Activated gamma-delta T cell (primary cell): Measurements from ENCODE around the gene KRT76.

Experiments
- DNase-seq: peaks from one replicate; lab custom pipeline; 2025; lab: John Stamatoyannopoulos, UW

Gene KRT76

DNA sequence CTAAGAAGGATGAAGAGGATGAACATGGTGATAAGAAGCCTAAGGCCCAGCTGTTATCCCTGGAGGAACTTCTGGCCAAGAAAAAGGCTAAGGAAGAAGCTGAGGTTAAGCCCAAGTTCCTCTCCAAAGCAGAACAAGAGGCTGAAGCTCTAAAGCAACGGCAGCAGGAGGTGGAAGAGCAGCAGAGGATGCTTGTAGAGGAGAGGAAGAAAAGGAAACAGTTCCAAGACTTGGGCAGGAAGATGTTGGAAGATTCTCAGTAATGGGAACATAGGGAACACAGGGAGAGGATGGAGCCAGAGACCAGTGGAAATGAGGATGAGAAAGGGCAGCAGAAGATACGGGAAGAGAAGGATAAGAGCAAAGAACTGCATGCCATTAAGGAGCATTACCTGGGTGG lies 46.4 kb downstream of the KRT76 start:
- no peak for DNase-seq

DNA sequence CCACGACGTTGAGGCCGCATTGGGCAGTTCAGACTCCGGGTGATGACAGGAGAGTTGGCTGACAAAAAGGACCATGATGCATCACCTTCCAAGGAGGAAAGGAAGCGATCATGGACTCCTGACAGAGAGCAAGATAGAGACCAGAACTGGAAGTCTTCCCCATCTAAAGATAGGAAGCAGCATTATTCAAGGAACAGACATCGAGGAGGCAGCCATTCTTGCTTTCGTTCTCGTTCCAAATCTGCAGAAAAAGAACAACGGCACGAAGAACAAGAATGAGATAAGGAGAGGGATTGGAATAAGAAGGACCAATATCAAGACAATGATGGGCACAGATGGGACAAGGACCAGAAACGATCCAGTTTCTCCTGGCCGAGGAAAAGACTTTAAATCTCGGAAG lies 46.8 kb downstream of the KRT76 start:
- no peak for DNase-seq

DNA sequence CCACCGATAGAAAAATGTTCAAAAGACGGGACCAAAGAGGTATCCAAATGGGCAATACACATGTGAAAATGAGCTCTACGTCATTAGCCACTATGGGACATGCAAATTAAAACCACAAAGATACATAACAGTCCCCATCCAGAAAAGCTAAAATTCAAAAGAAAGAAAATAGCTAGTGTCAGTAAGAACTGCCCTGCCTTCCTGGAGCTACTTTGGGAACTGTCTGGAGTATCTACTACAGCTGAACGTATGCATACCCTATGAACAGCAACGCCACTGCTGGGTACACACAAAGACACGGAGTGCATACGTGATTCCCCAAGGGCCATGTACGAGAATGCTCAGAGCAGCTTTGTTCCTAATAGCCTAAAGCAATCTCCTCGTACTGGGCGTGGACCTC lies 48.0 kb downstream of the KRT76 start:
- no peak for DNase-seq

DNA sequence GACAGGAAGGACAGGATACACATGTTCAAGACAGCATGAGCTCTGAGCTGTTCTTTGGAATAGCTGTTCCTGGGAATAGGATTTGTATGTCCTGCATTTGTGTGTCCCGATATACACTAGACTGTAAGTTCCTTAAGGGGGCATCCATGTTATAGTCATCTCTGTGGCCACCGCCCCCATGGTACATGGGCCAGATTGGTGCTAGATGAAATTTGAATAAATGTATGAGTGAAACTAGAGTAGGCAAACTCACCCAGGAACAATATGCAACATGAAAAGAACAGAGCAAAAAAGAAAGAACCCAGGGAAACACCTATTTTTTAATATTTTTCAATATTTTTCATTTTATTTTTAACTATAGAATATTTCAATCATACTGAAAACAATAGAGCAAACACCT lies 48.8 kb downstream of the KRT76 start:
- no peak for DNase-seq

DNA sequence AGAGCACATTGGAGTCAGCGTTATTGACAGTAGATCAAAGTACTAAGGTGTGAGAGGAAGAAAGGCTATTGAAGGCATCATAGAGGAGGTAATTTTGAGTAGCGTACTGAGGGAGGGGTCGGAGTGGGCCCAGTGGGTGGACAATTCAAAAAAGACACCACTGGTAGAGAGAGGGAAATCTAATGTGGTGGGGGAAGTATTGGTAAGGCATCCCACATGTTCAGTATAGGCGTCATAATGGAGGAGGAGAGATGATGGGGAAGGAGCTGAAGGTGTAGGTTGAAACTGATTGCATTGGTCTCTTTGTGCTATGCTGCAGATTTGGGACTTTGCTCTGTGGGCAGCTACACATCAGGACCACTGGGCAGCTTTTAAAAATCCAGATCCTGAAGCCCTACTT lies 50.1 kb downstream of the KRT76 start:
- no peak for DNase-seq

DNA sequence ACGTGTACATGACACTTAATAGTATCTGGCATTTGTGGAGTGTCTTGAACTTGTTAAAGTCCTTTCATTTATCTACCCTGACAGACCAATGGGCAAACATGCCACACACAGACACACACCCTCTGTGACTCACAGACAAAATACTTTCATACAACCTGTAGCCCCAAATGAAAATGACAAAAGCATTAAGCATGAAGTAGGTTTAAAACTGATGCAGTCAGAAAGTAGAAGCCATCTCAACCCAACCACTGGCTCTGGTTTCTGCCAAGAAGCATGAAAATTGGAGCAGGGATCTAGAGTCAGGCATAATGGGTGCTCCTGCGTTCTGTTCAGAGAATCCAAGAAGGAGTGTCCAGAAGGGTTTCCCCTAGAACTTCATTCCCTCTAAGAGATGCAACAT lies 50.7 kb downstream of the KRT76 start:
- no peak for DNase-seq

DNA sequence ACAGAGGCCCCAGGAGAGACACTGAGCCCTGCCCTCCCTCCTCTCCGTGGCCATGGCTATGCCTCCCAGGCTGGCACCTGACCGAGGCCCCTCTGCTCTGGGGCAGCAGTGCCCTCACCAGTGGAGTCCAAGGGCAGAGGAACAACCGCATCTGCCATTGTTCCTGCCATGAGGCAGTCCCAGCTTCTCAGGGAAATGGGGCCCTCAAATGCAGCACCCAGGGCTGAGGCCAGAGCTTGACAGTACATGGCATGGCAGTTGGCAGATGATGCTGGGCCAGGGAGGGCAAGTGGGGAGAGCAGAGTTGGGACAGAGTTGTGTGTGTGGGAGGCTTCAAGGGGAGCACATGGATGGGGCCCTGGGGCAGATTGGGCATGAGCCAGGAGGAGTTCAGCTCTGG lies 52.8 kb downstream of the KRT76 start:
- no peak for DNase-seq

DNA sequence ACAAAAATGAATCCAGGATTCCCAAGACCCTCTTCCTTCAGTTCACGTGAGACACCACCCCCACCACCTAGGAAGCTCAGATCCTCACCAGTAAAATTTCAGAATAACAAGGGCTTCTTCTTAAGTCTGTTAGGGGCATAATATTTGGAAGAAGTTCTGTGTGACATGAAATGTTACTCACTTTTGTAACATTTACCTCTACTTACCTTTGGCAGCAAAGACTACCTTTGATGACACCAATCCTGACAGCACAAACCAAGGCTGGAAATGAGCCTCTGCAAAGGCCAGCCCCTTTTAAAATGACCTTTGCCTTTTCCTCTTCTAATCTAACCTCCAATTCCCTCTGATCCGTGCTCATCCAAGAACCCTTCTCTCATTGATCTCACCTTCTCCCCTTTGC lies 54.5 kb downstream of the KRT76 start:
- DNase-seq: no peak

DNA sequence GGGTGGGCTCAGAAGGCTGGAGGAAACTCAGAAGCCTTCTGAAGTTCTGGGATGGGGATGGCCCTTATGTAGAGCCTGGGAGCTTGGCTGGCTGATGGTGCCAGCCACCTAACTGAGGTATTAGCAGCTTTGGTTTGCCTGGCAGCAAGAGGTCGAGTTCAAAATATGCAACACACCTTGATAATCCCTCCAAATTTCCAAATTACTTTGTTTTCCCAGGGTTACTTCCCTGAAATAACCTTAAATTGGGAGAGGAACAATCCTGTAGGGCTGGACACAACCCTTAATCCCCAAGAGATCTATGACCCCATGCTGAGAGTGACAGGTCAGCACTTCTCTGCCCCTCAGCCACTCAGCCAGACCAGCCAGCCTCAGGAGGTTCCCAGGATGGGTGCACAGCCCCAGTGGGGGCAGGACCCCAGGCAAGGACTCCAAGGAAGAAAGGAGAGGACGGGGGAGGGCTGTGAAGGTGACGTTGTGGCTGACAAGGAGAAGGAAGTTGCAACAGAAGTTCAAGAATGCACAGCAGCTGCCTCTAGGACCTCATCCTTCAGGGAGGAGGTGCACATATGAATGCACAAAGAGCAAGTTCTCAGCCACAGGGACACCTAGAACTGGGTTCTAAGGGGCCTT lies 55.2 kb downstream of the KRT76 start:
- DNase-seq: no peak

DNA sequence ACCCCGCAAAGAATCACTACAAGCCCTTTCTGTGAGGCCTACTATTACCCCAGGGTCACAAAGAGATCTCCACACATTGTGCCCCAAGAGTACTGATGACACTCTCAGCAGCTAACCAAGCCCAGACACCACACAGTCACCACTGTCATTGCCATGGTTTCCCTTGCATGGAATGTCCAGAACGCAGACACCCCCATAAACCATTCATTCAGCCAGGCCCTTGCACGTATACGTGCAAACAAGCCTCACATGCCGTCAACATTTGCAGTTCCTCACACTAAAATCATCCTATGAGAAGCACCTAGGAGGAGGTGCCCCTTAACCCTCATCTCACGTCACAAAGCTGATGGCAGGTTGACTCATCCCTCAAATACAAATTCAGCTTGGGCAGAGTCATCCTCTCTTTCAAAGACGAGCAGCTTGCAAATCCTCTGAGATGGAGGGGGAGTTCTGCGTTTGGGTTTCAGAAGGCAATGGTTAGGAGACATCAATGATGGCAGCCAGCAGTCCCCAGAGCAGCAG lies 56.7 kb downstream of the KRT76 start:
- no peak for DNase-seq
